Endometrium (tissue), 2 donors: ENCODE data around the gene SLC6A4.
"Not testable (repeated sequence)": the region's sequence is repeated elsewhere in the genome, so short reads cannot be mapped to it uniquely, and the experiment has no call there.

ENCODE experiments used
- FAIRE-seq: peaks from 2 replicates; lab custom pipeline; 2012; peaks lifted over from hg19 to GRCh38; lab: Jason Lieb, UNC
- donor health status: control.
- donor health status: control.

The SLC6A4 gene

GRCh38 chr17:30172560-30172959 lies 62.9 kb downstream of the SLC6A4 start:
- FAIRE-seq: no peak

DNA sequence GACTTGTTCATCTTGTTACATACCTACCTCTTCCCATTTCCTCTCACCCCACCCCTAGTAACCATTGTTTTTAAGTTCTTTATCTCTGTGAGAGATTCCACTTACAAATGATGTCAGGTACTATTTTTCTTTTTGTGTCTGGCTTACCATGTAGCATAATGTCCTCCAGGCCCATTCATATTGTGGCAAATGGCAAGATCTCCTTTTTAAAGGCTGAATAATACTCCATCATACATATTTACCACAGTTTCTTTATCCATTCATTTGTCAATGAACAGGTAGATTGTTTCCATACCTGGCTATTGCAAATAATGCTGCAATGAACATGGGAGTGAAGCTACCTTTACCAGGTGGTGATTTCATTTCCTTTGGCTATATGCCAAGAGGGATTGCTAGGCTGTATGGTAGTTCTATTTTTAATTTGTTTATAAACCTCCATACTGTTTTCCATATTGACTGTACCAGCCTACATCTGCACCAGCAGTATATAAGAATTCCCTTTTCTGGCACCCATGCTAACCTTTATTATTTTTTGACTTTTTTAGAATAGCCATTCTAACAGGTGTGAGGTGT lies 65.0 kb downstream of the SLC6A4 start:
- FAIRE-seq: no peak

GRCh38 chr17:30165960-30166359 lies 69.5 kb downstream of the SLC6A4 start:
- no peak for FAIRE-seq

DNA sequence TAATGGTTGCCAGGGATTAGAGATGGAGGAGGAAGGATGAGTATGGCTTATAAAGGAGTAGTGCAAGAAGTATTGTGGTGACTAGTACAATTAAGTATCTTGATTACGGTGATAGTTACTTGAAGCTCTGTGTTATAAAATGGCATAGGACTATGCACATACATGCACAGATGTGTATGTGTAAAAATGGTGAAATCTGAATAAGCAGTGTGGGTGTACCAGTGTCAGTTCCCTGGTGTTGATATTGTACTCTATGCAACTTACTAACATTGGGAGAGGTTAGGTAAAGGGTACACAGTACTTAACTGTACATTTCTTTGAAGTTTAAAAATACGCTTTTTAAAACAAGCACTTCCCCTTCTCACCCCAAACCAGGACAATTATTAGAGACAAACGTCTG lies 70.3 kb downstream of the SLC6A4 start:
- FAIRE-seq: no peak

DNA sequence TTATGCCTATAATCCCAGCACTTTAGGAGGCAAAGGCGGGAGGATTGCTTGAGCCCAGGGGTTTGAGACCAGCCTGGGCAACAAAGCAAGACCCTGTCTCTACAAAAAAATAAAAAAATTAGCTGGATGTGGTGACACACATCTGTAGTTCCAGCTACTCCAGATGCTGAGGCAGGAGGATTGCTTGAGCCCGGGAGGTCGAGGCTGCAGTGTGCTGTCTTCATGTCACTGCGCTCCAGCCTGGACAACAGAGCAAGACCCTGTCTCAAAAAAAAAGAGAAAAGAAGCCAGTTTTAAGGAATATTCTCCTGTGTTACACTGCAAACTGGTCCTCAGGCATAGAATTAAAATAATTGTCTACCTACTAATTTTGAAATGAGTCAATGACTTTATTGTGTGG lies 71.0 kb downstream of the SLC6A4 start:
- FAIRE-seq: no peak

- FAIRE-seq: no peak
Measured at GRCh38 chr17:30161601-30162000, 73.9 kb downstream of the SLC6A4 start.

- FAIRE-seq: no peak
Measured at GRCh38 chr17:30160419-30161172, 74.9 kb downstream of the SLC6A4 start.

- FAIRE-seq: peak; percentile 54
Measured at GRCh38 chr17:30158896-30159625, 76.4 kb downstream of the SLC6A4 start.

GRCh38 chr17:30155389-30155788 lies 80.1 kb downstream of the SLC6A4 start:
- FAIRE-seq: no peak

- FAIRE-seq: no peak
Measured at GRCh38 chr17:30153463-30153862, 82.0 kb downstream of the SLC6A4 start.

DNA sequence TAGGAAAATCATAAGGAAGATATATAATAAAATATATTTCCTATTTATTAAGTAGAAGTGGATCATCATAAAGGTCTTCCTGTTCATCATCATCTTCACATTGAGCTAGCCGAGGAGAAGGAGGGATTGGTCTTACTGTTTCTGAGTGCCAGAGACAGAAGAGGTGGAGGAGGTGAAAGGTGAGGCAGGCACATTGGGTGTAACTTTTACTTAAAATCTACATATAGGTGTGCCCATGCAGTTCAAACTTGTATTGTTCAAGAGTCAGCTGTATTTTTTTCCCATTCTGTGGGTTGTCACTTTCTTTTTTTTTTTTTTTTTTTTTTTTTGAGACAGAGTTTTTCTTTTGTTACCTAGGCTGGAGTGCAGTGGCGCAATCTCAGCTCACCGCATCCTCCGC lies 84.0 kb downstream of the SLC6A4 start:
- no peak for FAIRE-seq

GRCh38 chr17:30148376-30148775 lies 87.1 kb downstream of the SLC6A4 start:
- no peak for FAIRE-seq

DNA sequence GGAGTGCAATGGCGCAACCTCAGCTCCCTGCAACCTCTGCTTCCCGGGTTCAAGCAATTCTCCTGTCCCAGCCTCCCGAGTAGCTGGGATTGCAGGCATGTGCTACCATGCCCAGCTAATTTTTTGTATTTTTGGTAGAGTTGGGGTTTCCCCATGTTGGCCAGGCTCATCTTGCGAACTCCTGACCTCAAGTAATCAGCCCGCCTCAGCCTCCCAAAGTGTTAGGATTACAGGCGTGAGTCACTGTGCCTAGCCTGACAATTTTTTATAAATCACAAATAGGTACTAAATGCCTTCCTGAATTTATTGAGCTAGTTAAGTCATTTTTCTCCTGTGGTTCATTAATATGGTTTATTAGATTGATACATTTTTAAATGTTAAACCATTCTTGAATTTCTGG lies 87.6 kb downstream of the SLC6A4 start:
- FAIRE-seq: not testable (repeated sequence)
